Kidney epithelial cell (primary cell): ENCODE measurements around the gene TRMU. TPM values are rescaled to one million over a fixed set of nuclear protein-coding genes. Genes with fewer than 3 reads are reported as not detected.
"Not testable (repeated sequence)": the region's sequence is repeated elsewhere in the genome, so short reads cannot be mapped to it uniquely, and the experiment has no call there.

Experiments used
- DNase-seq: peaks from one replicate; pipeline ENCODE4 v3.0.0-alpha.2; 2010; ENCODE audit warnings: low read depth
- H3K27me3 ChIP-seq: 2 replicates; pipeline ENCODE4 v1.6.0; 2011; ENCODE audit warnings: low read length; ENCODE audit not compliant: control insufficient read depth, insufficient read depth
- H3K36me3 ChIP-seq: 2 replicates; pipeline ENCODE4 v1.5.1; 2011; ENCODE audit warnings: low read length; ENCODE audit not compliant: control insufficient read depth, insufficient read depth
- H3K4me3 ChIP-seq: 2 replicates; pipeline ENCODE4 v1.5.1; 2011; ENCODE audit warnings: low read depth, mild to moderate bottlenecking, control low read depth, low read length
- total RNA-seq: library from RNA; depleted of rRNA; stranded (reverse); fragments of >200 nt; gene quantifications from 2 replicates; pipeline ENCODE4 v1.2.3, GENCODE V29; 2015
- TF ChIP-seq, protein P1 (sequence below): IDR thresholded peaks from 2 replicates; pipeline ENCODE4 v1.5.1; 2011; ENCODE audit warnings: mild to moderate bottlenecking, moderate library complexity, low read length, control low read depth, inconsistent platforms; ENCODE audit not compliant: insufficient read depth, poor library complexity, severe bottlenecking

Gene TRMU
- total RNA-seq, 1 donor from 2014 or later = 20.8 TPM

DNA sequence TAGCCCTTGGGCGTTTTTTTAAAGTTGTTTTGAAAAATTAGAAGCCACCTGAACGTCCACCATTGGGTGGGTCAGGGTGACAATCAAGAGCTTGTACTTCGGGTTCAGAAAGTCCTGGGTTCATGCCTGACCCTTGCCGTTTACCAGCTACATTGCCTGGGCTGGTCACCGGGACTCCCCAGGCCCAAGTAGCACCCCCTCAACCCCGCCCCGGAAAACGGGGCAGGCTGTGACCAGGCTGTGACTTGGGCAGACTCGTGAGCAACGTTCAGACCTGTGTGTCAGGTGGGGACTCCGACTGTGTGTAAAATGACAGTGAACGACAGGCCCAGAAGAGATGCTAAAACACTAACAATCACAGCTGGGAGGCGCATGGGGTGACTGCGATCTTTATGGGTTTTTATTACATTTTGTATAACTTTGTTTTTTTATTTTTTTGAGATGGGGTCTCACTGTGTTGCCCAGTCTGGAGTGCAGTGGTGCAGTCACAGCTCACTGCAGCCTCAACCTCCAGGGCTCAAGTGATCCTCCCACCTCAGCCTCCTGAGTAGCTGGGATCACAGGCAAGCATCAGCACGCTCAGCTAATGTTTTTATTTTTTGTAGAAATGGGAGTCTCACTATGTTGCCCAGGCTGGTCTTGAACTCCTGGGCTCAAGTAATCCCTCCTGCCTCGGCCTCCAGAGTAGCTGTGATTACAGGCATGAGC is 56.8 kb downstream of the TRMU start:
- no peaks in the 10 kb centered on the region for H3K27me3 ChIP-seq
- no peak overlapping the region for H3K4me3 ChIP-seq
- peaks cover 4% of the 10 kb centered on the region for H3K36me3 ChIP-seq
- DNase-seq = no peak
- TF ChIP-seq, protein P1, sequence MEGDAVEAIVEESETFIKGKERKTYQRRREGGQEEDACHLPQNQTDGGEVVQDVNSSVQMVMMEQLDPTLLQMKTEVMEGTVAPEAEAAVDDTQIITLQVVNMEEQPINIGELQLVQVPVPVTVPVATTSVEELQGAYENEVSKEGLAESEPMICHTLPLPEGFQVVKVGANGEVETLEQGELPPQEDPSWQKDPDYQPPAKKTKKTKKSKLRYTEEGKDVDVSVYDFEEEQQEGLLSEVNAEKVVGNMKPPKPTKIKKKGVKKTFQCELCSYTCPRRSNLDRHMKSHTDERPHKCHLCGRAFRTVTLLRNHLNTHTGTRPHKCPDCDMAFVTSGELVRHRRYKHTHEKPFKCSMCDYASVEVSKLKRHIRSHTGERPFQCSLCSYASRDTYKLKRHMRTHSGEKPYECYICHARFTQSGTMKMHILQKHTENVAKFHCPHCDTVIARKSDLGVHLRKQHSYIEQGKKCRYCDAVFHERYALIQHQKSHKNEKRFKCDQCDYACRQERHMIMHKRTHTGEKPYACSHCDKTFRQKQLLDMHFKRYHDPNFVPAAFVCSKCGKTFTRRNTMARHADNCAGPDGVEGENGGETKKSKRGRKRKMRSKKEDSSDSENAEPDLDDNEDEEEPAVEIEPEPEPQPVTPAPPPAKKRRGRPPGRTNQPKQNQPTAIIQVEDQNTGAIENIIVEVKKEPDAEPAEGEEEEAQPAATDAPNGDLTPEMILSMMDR = no peak

DNA sequence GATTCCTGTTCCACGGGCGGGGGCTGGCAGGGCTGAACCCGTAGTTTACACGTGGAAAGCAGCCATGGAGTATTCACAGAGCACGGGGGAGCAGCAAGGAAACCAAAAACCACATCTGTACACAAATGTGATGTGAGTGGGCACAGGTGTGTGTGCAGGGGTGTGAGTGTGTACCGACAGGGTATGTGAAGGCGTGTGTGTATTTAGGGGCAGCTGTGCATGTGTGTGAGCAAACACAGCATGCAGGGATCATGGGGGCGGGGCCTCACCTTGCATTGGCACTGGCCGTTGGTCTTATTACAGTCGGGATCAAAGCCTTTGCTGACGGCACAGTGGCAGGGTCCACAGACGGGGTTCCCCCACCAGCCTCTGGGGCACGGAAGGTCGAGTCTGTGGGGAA is 58.4 kb downstream of the TRMU start:
- peaks cover 1% of the 10 kb centered on the region for H3K36me3 ChIP-seq
- TF ChIP-seq, protein P1 = no peak
- no peaks in the 10 kb centered on the region for H3K27me3 ChIP-seq
- H3K4me3 ChIP-seq = no peak overlapping the region
- DNase-seq = no peak

DNA sequence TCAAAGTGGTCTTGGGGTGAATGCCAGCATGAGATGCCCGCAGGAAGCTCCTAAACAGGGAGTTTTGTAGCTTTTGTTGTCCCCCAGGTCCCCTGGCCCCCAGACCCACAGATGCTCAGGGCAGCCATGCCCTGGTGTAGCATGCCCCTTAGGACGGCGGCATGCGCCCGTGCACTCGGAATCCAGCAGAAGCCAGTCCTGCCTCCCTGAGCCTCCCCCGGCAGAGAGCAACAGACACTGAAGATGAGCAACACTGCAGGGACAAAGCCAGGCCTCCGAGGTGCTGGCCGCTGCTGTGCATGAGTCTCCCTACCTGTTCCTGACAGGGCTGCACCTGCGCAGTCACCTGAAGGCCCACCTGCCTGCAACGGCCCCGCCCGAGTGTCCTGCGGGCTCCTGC is 59.1 kb downstream of the TRMU start:
- peaks cover 1% of the 10 kb centered on the region for H3K36me3 ChIP-seq
- H3K27me3 ChIP-seq = no peaks in the 10 kb centered on the region
- no peak for DNase-seq
- H3K4me3 ChIP-seq = no peak overlapping the region
- TF ChIP-seq, protein P1 = no peak

DNA sequence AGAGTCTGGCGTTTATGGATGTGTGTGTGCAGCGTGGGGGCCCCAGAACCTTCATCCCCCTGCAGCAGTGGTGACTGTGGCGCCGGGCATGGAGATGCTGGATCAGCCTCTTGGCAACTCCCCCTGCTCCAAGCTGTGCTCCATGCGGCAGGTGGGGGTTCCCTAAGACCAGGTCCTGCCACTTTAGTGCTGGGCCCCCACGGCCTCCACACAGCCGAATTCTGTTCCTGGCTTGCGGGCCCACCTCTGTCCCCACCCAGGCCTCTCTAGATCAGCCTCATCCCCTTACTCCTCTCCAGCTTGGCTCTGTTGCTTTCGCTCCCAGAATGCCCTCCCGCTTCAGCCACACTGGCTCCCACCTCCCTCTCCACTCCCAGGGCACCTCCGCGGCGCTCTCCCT is 59.6 kb downstream of the TRMU start:
- no peak for DNase-seq
- Histone ChIP-seq H3K4me3 (no peak overlapping the region), H3K36me3 (peaks cover 1% of the 10 kb centered on the region), H3K27me3 (no peaks in the 10 kb centered on the region)
- TF ChIP-seq, protein P1 = no peak

DNA sequence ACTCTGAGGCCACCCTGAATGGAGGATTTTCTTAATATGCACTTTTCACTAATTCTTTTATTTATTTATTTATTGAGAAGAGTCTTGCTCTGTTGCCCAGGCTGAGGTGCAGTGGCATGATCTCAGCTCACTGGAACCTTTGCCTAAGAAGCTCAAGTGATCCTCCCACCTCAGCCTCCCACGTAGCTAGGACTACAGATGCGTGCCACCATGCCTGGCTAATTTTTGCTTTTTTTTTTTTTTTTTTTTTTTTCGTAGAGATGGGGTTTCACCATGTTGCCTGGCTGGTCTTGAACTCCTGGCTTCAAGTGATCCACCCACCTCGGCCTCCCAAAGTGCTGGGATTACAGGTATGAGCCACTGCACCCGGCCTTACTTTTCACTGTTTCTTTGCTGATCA is 61.5 kb downstream of the TRMU start:
- not testable (repeated sequence) for H3K36me3 ChIP-seq

DNA sequence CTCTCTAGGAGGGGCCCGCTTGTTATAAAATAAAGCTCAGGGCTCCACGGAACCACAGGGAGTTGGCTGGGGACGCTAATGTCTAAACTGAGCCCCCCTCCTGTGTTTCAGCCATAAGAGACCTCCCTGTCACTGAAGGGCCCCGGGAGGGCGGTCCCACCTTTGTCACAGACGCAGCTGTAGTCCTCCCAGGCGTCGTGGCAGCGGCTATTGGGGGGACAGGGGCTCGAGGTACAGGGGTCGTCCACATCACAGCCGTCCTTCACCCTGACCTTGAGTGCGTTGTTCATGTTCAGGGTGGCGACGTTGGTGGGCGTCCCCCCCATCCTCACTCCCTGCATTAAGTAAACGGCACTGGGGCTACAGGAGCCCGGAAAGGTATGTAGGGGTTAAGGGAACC is 62.0 kb downstream of the TRMU start:
- no peak for DNase-seq
- Histone ChIP-seq H3K36me3 (peaks cover 1% of the 10 kb centered on the region), H3K4me3 (no peak overlapping the region), H3K27me3 (no peaks in the 10 kb centered on the region)
- TF ChIP-seq, protein P1 = no peak

More for the DNA sequence above, 61.5 kb downstream of the TRMU start:
- not testable (repeated sequence) for H3K27me3 ChIP-seq, H3K4me3 ChIP-seq, DNase-seq
